K562 (cell line): ENCODE measurements around the gene GPR149. TPM values are rescaled to one million over a fixed set of nuclear protein-coding genes. Genes with fewer than 3 reads are reported as not detected.

ENCODE experiments used
- AFF4 ChIP-seq: sonication (generic); formaldehyde crosslinking; IDR thresholded peaks from 2 replicates; pipeline ENCODE4 v1.8.0; 2023; ENCODE audit warnings: mild to moderate bottlenecking, missing genetic modification reagents
- BCLAF1 ChIP-seq, 2 experiments: fragments of 450-650 bp in 1 of 2; IDR thresholded peaks; 2 replicates each; pipeline ENCODE4 v1.6.1; 2011 to 2017; ENCODE audit warnings: low read depth in 2 of 2, antibody characterized with exemption in 1 of 2, borderline replicate concordance in 1 of 2, low read length in 1 of 2, mild to moderate bottlenecking in 1 of 2, mixed read lengths in 1 of 2; ENCODE audit not compliant: control insufficient read depth in 1 of 2
- CREB3L1 ChIP-seq: fragments of 450-650 bp; IDR thresholded peaks from 2 replicates; pipeline ENCODE4 v1.6.1; 2014; ENCODE audit warnings: low read depth, mild to moderate bottlenecking, moderate library complexity, borderline replicate concordance
- MNT ChIP-seq, 2 experiments: fragments of 450-650 bp; conservative IDR thresholded peaks; 2 replicates each; pipeline ENCODE4 v1.6.1; 2017; ENCODE audit warnings: mild to moderate bottlenecking in 2 of 2, moderate library complexity in 2 of 2
- ZFPM2 ChIP-seq: fragments of 250-450 bp; sonication (Bioruptor Pico); IDR thresholded peaks from 2 replicates; pipeline ENCODE4 v1.5.1; 2022; ENCODE audit warnings: mild to moderate bottlenecking
- ZNF212 ChIP-seq: fragments of 450-650 bp; formaldehyde crosslinking; IDR thresholded peaks from 2 replicates; pipeline ENCODE4 v1.4.0; 2020; ENCODE audit warnings: mild to moderate bottlenecking
- ZNF551 ChIP-seq: fragments of 250-450 bp; sonication (Bioruptor Pico); IDR thresholded peaks from 2 replicates; pipeline ENCODE4 v1.5.0; 2021; ENCODE audit warnings: mild to moderate bottlenecking, moderate library complexity
- polyA plus RNA-seq, 8 experiments: library from polyadenylated mRNA; depleted of rRNA in 4 of 8; stranded (reverse) in 5 of 8; unstranded in 3 of 8; fragments of >200 nt; fragmentation: Nextera tagmentation in 2 of 8; fragmentation: Illumina TruSeq in 1 of 8; extraction: Ambion mirVana in 2 of 8; extraction: Trizol in 1 of 8; gene quantifications; 2 replicates each; pipeline versions ENCODE4 v1.2.1 to v1.2.3, GENCODE V29; 2011 to 2014; ENCODE audit warnings: inconsistent platforms in 1 of 8, missing spikeins in 1 of 8
- total RNA-seq, 7 experiments: library from RNA; depleted of rRNA in 6 of 7; stranded (reverse); fragments of >200 nt in 6 of 7; fragmentation: Illumina TruSeq in 2 of 7; extraction: Trizol in 2 of 7; gene quantifications; 2 replicates each; pipeline versions ENCODE4 v1.2.1 to v1.2.3, GENCODE V29; 2011 to 2021; ENCODE audit warnings: low replicate concordance in 1 of 7

GPR149 gene
- total and polyA plus RNA-seq, 9 of the 15 experiments (the other 6 are each of a cell fraction or from before 2014, with no cell fraction given) = not detected

- TF ChIP-seq BCLAF1 (IDR thresholded peaks at IDR 0.05; ENCODE audit: borderline replicate concordance in 1 of 2, control insufficient read depth in 1 of 2, low read depth in 2 of 2, low read length in 1 of 2) (no peak), ZNF212 (no peak), AFF4 (CRISPR knock-in tag) (no peak), ZFPM2 (CRISPR knock-in tag) (no peak), ZNF551 (CRISPR knock-in tag) (no peak), MNT (conservative IDR thresholded peaks at IDR 0.05) (no peak), CREB3L1 (no peak)
Observed at GRCh38 chr3:154349223-154349622, 80.8 kb downstream of the GPR149 start (continued).
